ENCODE data around the gene TMEM213.

TMEM213 gene

GRCh38 chr7:138871814-138872090 lies 74.0 kb downstream of the TMEM213 start:
- Histone ChIP-seq H3K4me2 (ENCODE audit: insufficient read depth, low read length) (no peak overlapping the region), H3K4me1 (ENCODE audit: insufficient read depth, low read length) (peaks cover 16% of the 10 kb centered on the region), H3K27ac (ENCODE audit: low read length) (no peak overlapping the region), H2AFZ (ENCODE audit: low read depth, low read length) (no peak overlapping the region), H3K27me3 (ENCODE audit: insufficient read depth, low read length, poor library complexity) (no peaks in the 10 kb centered on the region), H3K4me3 (ENCODE audit: low read depth in 1 of 2, low read length in 2 of 2) (no peak overlapping the region), H4K20me1 (ENCODE audit: insufficient read depth, low read length) (no peaks in the 10 kb centered on the region), H3K79me2 (ENCODE audit: insufficient read depth, low read length) (no peaks in the 10 kb centered on the region), H3K9ac (ENCODE audit: low read depth, low read length) (no peak overlapping the region), H3K36me3 (ENCODE audit: insufficient read depth, low read length) (0 out of 2 replicates have a peak, but pooled peaks cover 7% of the 10 kb centered on the region), H3K9me3 (ENCODE audit: insufficient read depth, low read length, severe bottlenecking) (no peaks in the 10 kb centered on the region)
- ATAC-seq (ENCODE audit: insufficient read depth, low read depth) (no peak), DNase-seq (no peak)
- TF ChIP-seq CTCF (IDR thresholded peaks at IDR 0.05; ENCODE audit: borderline replicate concordance, extremely low read depth, low read length, poor library complexity, severe bottlenecking), result no peak
- no peak for TF ChIP-seq EZH2 (IDR thresholded peaks at IDR 0.05; ENCODE audit: borderline replicate concordance, low read depth, low read length, severe bottlenecking)

GRCh38 chr7:138872576-138872975 lies 74.8 kb downstream of the TMEM213 start:
- Histone ChIP-seq H2AFZ (ENCODE audit: low read depth, low read length) (no peak overlapping the region), H3K36me3 (ENCODE audit: insufficient read depth, low read length) (0 out of 2 replicates have a peak, but pooled peaks cover 7% of the 10 kb centered on the region), H4K20me1 (ENCODE audit: insufficient read depth, low read length) (no peaks in the 10 kb centered on the region), H3K27me3 (ENCODE audit: insufficient read depth, low read length, poor library complexity) (no peaks in the 10 kb centered on the region), H3K27ac (ENCODE audit: low read length) (no peak overlapping the region), H3K4me1 (ENCODE audit: insufficient read depth, low read length) (peaks cover 18% of the 10 kb centered on the region), H3K4me3 (ENCODE audit: low read depth in 1 of 2, low read length in 2 of 2) (no peak overlapping the region), H3K4me2 (ENCODE audit: insufficient read depth, low read length) (no peak overlapping the region), H3K79me2 (ENCODE audit: insufficient read depth, low read length) (no peaks in the 10 kb centered on the region), H3K9ac (ENCODE audit: low read depth, low read length) (no peak overlapping the region), H3K9me3 (ENCODE audit: insufficient read depth, low read length, severe bottlenecking) (no peaks in the 10 kb centered on the region)
- no peak for DNase-seq
- TF ChIP-seq EZH2 (IDR thresholded peaks at IDR 0.05; ENCODE audit: borderline replicate concordance, low read depth, low read length, severe bottlenecking) (no peak), CTCF (IDR thresholded peaks at IDR 0.05; ENCODE audit: borderline replicate concordance, extremely low read depth, low read length, poor library complexity, severe bottlenecking) (no peak)
- no peak for ATAC-seq (ENCODE audit: insufficient read depth, low read depth)

- H3K27ac ChIP-seq (ENCODE audit: low read length), result no peak overlapping the region
- H3K36me3 ChIP-seq (ENCODE audit: insufficient read depth, low read length), result 0 out of 2 replicates have a peak, but pooled peaks cover 7% of the 10 kb centered on the region
- H4K20me1 ChIP-seq (ENCODE audit: insufficient read depth, low read length), result no peaks in the 10 kb centered on the region
- no peak overlapping the region for H3K4me2 ChIP-seq (ENCODE audit: insufficient read depth, low read length)
- H3K9ac ChIP-seq (ENCODE audit: low read depth, low read length), result no peak overlapping the region
- no peak overlapping the region for H2AFZ ChIP-seq (ENCODE audit: low read depth, low read length)
- no peak for TF ChIP-seq EZH2 (IDR thresholded peaks at IDR 0.05; ENCODE audit: borderline replicate concordance, low read depth, low read length, severe bottlenecking)
- no peak for TF ChIP-seq CTCF (IDR thresholded peaks at IDR 0.05; ENCODE audit: borderline replicate concordance, extremely low read depth, low read length, poor library complexity, severe bottlenecking)
- H3K79me2 ChIP-seq (ENCODE audit: insufficient read depth, low read length), result no peaks in the 10 kb centered on the region
- H3K4me1 ChIP-seq (ENCODE audit: insufficient read depth, low read length), result peaks cover 18% of the 10 kb centered on the region
- H3K4me3 ChIP-seq (ENCODE audit: low read depth in 1 of 2, low read length in 2 of 2), result no peak overlapping the region
- DNase-seq (no peak), ATAC-seq (ENCODE audit: insufficient read depth, low read depth) (no peak)
- no peaks in the 10 kb centered on the region for H3K27me3 ChIP-seq (ENCODE audit: insufficient read depth, low read length, poor library complexity)
- no peaks in the 10 kb centered on the region for H3K9me3 ChIP-seq (ENCODE audit: insufficient read depth, low read length, severe bottlenecking)
Measured at GRCh38 chr7:138873220-138873892, 75.6 kb downstream of the TMEM213 start.

All from DND-41 (cell line).